A673 (cell line): ENCODE measurements around the gene TAL1. TPM values are rescaled to one million over a fixed set of nuclear protein-coding genes. Genes with fewer than 3 reads are reported as not detected.

Experiments
- BruUV-seq: library from RNA; stranded (reverse); fragments of 400-500 nt; replicated peaks from 2 replicates; lab custom pipeline; 2021; lab: Mats Ljungman, UMichigan
- CTCF ChIA-PET: fragments of 300-600 bp; sonication (Branson Sonifier 250); formaldehyde crosslinking; loops from one replicate; lab custom pipeline; 2022; ENCODE audit warnings: antibody characterized with exemption; lab: Charles Lee
- POLR2A ChIA-PET: fragments of 300-600 bp; sonication (Branson Sonifier 250); formaldehyde crosslinking; loops from one replicate; lab custom pipeline; 2022; ENCODE audit warnings: antibody characterized with exemption; ENCODE audit not compliant: low non-redundant PET; lab: Charles Lee
- DNase-seq: peaks from one replicate; pipeline ENCODE4 v3.0.0-alpha.2; 2015; ENCODE audit warnings: low spot score
- H3K27ac ChIP-seq: fragments of 200-600 bp; sonication (generic); 2 replicates; pipeline ENCODE4 v1.5.1; 2016; ENCODE audit warnings: mixed run types, low read depth, mild to moderate bottlenecking, mixed read lengths, antibody characterized with exemption, low read length; ENCODE audit not compliant: poor library complexity, severe bottlenecking
- H3K27me3 ChIP-seq: fragments of 200-600 bp; sonication (generic); replicated peaks from 2 replicates; pipeline ENCODE4 v1.6.1; 2017; ENCODE audit warnings: mixed run types, low read depth, mild to moderate bottlenecking, mixed read lengths, antibody characterized with exemption, low read length; ENCODE audit not compliant: insufficient read depth, poor library complexity
- H3K36me3 ChIP-seq: fragments of 200-600 bp; sonication (generic); 2 replicates; pipeline ENCODE4 v1.6.1; 2016; ENCODE audit warnings: mixed run types, mild to moderate bottlenecking, mixed read lengths, antibody characterized with exemption, low read length; ENCODE audit not compliant: insufficient read depth, poor library complexity, severe bottlenecking
- H3K4me1 ChIP-seq: fragments of 200-600 bp; sonication (generic); 2 replicates; pipeline ENCODE4 v1.6.1; 2017; ENCODE audit warnings: mixed run types, mild to moderate bottlenecking, mixed read lengths, antibody characterized with exemption, low read length; ENCODE audit not compliant: insufficient read depth, poor library complexity, severe bottlenecking
- H3K4me3 ChIP-seq: fragments of 200-600 bp; sonication (generic); 2 replicates; pipeline ENCODE4 v1.5.1; 2016; ENCODE audit warnings: low read depth, mixed run types, mild to moderate bottlenecking, mixed read lengths, low read length; ENCODE audit not compliant: poor library complexity, severe bottlenecking
- H3K9me3 ChIP-seq: fragments of 200-600 bp; sonication (generic); 2 replicates; pipeline ENCODE4 v1.6.1; 2016; ENCODE audit warnings: mixed run types, low read depth, mild to moderate bottlenecking, mixed read lengths, antibody characterized with exemption, low read length; ENCODE audit not compliant: poor library complexity, severe bottlenecking
- EZH2 ChIP-seq: fragments of 200-600 bp; sonication (generic); IDR thresholded peaks from 2 replicates; pipeline ENCODE4 v1.6.1; 2017; ENCODE audit warnings: borderline replicate concordance, low read depth, mild to moderate bottlenecking, mixed read lengths, antibody characterized with exemption, low read length; ENCODE audit not compliant: poor library complexity, severe bottlenecking
- intact Hi-C: fragments of 100-400 bp; cut with micrococcal nuclease; formaldehyde crosslinking; loops from one replicate; pipeline ENCODE4 v1.10.0; 2022; ENCODE audit not compliant: unreplicated experiment
- total RNA-seq: library from RNA; stranded (reverse); gene quantifications from 2 replicates; pipeline ENCODE4 v1.2.3, GENCODE V29; 2021
- TF ChIP-seq, protein P1 (sequence below): fragments of 300-800, 200-600 bp; sonication (generic); conservative IDR thresholded peaks from 2 replicates; pipeline ENCODE4 v1.5.1; 2017; ENCODE audit warnings: low read depth, mild to moderate bottlenecking, antibody characterized with exemption, low read length, moderate library complexity, mixed read lengths

Gene TAL1
- total RNA-seq, 1 experiment from 2014 or later = 0.11 TPM

GRCh38 chr1:47182676-47183235, 49.3 kb downstream of the TAL1 start:
- H3K9me3 ChIP-seq = no peaks in the 10 kb centered on the region
- POLR2A ChIA-PET = no interaction called here
- H3K27me3 ChIP-seq = peaks cover 10% of the 10 kb centered on the region
- no peak for TF ChIP-seq EZH2
- TF ChIP-seq, protein P1, sequence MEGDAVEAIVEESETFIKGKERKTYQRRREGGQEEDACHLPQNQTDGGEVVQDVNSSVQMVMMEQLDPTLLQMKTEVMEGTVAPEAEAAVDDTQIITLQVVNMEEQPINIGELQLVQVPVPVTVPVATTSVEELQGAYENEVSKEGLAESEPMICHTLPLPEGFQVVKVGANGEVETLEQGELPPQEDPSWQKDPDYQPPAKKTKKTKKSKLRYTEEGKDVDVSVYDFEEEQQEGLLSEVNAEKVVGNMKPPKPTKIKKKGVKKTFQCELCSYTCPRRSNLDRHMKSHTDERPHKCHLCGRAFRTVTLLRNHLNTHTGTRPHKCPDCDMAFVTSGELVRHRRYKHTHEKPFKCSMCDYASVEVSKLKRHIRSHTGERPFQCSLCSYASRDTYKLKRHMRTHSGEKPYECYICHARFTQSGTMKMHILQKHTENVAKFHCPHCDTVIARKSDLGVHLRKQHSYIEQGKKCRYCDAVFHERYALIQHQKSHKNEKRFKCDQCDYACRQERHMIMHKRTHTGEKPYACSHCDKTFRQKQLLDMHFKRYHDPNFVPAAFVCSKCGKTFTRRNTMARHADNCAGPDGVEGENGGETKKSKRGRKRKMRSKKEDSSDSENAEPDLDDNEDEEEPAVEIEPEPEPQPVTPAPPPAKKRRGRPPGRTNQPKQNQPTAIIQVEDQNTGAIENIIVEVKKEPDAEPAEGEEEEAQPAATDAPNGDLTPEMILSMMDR = no peak
- H3K4me3 ChIP-seq = no peak overlapping the region
- H3K27ac ChIP-seq = no peak overlapping the region
- intact Hi-C loops = no loop called here
- no peaks in the 10 kb centered on the region for H3K4me1 ChIP-seq
- DNase-seq = no peak
- CTCF ChIA-PET = interaction anchor here (0.6 to 1.0 kb wide), 2 partner anchors 10 to 598 kb away, joined by 4 to 7 read pairs; no protein-coding TSS in a partner anchor
- no TSS peak for BruUV-seq
- H3K36me3 ChIP-seq = no peaks in the 10 kb centered on the region

GRCh38 chr1:47181955-47182675, 49.9 kb downstream of the TAL1 start:
- no peak for TF ChIP-seq EZH2
- no peak for DNase-seq
- no peaks in the 10 kb centered on the region for H3K4me1 ChIP-seq
- no TSS peak for BruUV-seq
- no peaks in the 10 kb centered on the region for H3K36me3 ChIP-seq
- CTCF ChIA-PET = interaction anchor here (0.6 to 1.0 kb wide), 2 partner anchors 11 to 598 kb away, joined by 4 to 7 read pairs; no protein-coding TSS in a partner anchor
- POLR2A ChIA-PET = no interaction called here
- peaks cover 10% of the 10 kb centered on the region for H3K27me3 ChIP-seq
- H3K4me3 ChIP-seq = no peak overlapping the region
- intact Hi-C loops = no loop called here
- H3K9me3 ChIP-seq = no peaks in the 10 kb centered on the region
- H3K27ac ChIP-seq = no peak overlapping the region

DNA sequence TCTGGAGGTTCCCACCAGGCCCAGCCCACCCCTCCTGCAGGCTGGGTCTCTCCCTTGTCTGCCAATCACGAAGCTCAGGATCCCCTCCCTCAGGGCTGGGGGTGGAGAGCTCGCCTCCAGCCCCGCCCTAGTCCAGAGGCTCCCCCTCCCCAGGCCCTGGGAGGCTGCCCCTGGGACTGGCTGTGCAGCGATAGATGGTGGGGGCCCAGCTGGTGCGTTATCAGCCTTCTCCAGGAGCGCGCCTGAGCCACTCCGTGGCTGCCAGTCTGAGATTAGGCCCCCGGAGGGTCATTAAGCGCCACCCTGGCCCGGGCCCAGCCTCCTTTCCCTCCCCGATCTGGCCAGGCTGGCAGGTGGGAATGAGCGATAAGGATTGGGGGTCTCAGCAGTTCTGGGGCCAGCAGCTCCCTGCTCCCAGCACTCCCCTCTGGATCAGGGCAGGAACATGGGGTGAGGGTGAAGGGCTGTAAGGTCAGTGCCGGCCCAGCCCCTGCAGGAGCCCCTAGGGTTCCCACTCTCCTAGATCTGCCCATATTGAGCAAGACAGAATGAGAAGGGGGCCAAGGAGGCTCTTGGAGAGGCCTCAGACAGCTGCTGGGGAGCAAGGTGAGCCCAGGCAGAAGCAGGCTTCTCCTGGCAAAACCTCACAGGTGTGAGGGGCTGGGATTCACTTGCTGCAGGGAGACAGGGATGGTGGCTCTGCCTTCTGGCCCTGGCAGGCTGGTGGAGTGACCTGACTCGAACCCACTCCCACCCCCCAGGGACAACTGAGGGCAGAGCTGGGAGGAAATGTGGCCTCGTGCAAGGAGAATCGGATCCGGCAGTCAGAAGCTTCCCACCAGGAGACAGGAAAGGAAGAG, 50.7 kb downstream of the TAL1 start:
- Histone ChIP-seq H3K36me3 (no peaks in the 10 kb centered on the region), H3K4me1 (no peaks in the 10 kb centered on the region), H3K27ac (no peak overlapping the region), H3K27me3 (peaks cover 10% of the 10 kb centered on the region), H3K9me3 (no peaks in the 10 kb centered on the region), H3K4me3 (no peak overlapping the region)
- DNase-seq = no peak
- TF ChIP-seq, protein P1 = no peak
- TF ChIP-seq EZH2 = no peak
- ChIA-PET CTCF (no interaction called here), POLR2A (no interaction called here)
- no TSS peak for BruUV-seq
- intact Hi-C loops = no loop called here
